Lower leg skin (tissue), 3 donors: ENCODE results near the gene TFCP2.
"Not testable (repeated sequence)": the region's sequence is repeated elsewhere in the genome, so short reads cannot be mapped to it uniquely, and the experiment has no call there.

Experiments used
- CTCF ChIP-seq, 3 donors: fragments of 450-650 bp; IDR thresholded peaks; one replicate each; pipeline ENCODE4 v1.5.1; 2016; ENCODE audit warnings: antibody characterized with exemption in 3 of 3, mild to moderate bottlenecking in 3 of 3, moderate library complexity in 2 of 3
- POLR2A ChIP-seq, 2 donors: fragments of 450-650 bp; IDR thresholded peaks; one replicate each; pipeline ENCODE4 v1.6.1; 2016 to 2017; ENCODE audit warnings: antibody characterized with exemption in 2 of 2, mild to moderate bottlenecking in 1 of 2, moderate library complexity in 1 of 2

DNA sequence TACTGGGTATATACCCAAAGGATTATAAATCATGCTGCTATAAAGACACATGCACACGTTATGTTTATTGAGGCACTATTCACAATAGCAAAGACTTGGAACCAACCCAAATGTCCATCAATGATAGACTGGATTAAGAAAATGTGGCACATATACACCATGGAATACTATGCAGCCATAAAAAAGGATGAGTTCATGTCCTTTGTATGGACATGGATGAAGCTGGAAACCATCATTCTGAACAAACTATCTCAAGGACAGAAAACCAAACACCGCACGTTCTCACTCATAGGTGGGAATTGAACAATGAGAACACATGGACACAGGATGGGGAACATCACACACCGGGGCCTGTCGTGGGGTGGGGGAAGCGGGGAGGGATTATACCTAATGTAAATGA lies 94.1 kb downstream of the TFCP2 start:
- not testable (repeated sequence) for TF ChIP-seq CTCF, POLR2A (IDR thresholded peaks at IDR 0.05)
